Esophagus muscularis mucosa (tissue), 4 donors: ENCODE measurements around the gene PRPS1. TPM values are rescaled to one million over a fixed set of nuclear protein-coding genes. Genes with fewer than 3 reads are reported as not detected.

Source experiments
- DNase-seq: peaks from one replicate; pipeline ENCODE4 v3.0.0-alpha.2; 2017; ENCODE audit errors: extremely low spot score
- H3K27ac ChIP-seq, 4 donors: fragments of 200-600 bp; sonication (generic); replicated peaks in 1 of 4; 1 replicate in 3 of 4; 2 replicates in 1 of 4; pipeline ENCODE4 v1.5.1; 2016 to 2019; ENCODE audit warnings: mild to moderate bottlenecking in 1 of 4
- H3K27me3 ChIP-seq, 4 donors: fragments of 200-600 bp; sonication (generic); one replicate each; pipeline versions ENCODE4 v1.5.1 to v1.6.0; 2016 to 2019
- H3K36me3 ChIP-seq, 4 donors: fragments of 200-600 bp; sonication (generic); one replicate each; pipeline ENCODE4 v1.5.1; 2016 to 2019
- H3K4me1 ChIP-seq, 4 donors: fragments of 200-600 bp; sonication (generic); one replicate each; pipeline ENCODE4 v1.5.1; 2016 to 2019
- H3K4me3 ChIP-seq, 4 donors: fragments of 200-600 bp; sonication (generic); 1 replicate in 2 of 4; 2 replicates in 2 of 4; pipeline ENCODE4 v1.5.1; 2016 to 2019; ENCODE audit warnings: mild to moderate bottlenecking in 4 of 4, moderate library complexity in 1 of 4
- H3K9me3 ChIP-seq, 4 donors: fragments of 200-600 bp; sonication (generic); 1 replicate in 3 of 4; 2 replicates in 1 of 4; pipeline ENCODE4 v1.5.1; 2016 to 2019
- CTCF ChIP-seq, 3 experiments: fragments of 200-600 bp in 2 of 3; fragments of 450-650 bp in 1 of 3; sonication (generic) in 2 of 3; IDR thresholded peaks; one replicate each; pipeline ENCODE4 v1.5.1; 2017 to 2019; ENCODE audit warnings: antibody characterized with exemption in 3 of 3, mild to moderate bottlenecking in 2 of 3, moderate library complexity in 1 of 3
- EP300 ChIP-seq: sonication (generic); formaldehyde crosslinking; IDR thresholded peaks from one replicate; pipeline ENCODE4 v1.6.1; 2017; ENCODE audit warnings: antibody characterized with exemption
- POLR2A ChIP-seq: fragments of 450-650 bp; IDR thresholded peaks from one replicate; pipeline ENCODE4 v1.6.1; 2017; ENCODE audit warnings: antibody characterized with exemption, moderate library complexity, mild to moderate bottlenecking, low read depth
- POLR2AphosphoS5 ChIP-seq, 2 donors: sonication (generic); formaldehyde crosslinking; IDR thresholded peaks; one replicate each; pipeline ENCODE4 v1.6.1; 2017; ENCODE audit warnings: antibody characterized with exemption in 2 of 2
- WGBS: methylation state at CpG from one replicate; pipeline ENCODE4 v1.1.5; 2018; 5-methylcytosine and 5-hydroxymethylcytosine counted together
- intact Hi-C: fragments of 100-400 bp; cut with DNase I; formaldehyde crosslinking; loops from one replicate; pipeline ENCODE4 v1.15.1; 2023
- total RNA-seq, 4 donors: library from RNA; depleted of rRNA; stranded (reverse); fragments of >200 nt; gene quantifications; one replicate each; pipeline versions ENCODE4 v1.1.0 to v1.2.1, GENCODE V29; 2016

PRPS1 gene
- total RNA-seq, 4 donors from 2014 or later = 17.0 to 36.0 (median 23.4) TPM

DNA sequence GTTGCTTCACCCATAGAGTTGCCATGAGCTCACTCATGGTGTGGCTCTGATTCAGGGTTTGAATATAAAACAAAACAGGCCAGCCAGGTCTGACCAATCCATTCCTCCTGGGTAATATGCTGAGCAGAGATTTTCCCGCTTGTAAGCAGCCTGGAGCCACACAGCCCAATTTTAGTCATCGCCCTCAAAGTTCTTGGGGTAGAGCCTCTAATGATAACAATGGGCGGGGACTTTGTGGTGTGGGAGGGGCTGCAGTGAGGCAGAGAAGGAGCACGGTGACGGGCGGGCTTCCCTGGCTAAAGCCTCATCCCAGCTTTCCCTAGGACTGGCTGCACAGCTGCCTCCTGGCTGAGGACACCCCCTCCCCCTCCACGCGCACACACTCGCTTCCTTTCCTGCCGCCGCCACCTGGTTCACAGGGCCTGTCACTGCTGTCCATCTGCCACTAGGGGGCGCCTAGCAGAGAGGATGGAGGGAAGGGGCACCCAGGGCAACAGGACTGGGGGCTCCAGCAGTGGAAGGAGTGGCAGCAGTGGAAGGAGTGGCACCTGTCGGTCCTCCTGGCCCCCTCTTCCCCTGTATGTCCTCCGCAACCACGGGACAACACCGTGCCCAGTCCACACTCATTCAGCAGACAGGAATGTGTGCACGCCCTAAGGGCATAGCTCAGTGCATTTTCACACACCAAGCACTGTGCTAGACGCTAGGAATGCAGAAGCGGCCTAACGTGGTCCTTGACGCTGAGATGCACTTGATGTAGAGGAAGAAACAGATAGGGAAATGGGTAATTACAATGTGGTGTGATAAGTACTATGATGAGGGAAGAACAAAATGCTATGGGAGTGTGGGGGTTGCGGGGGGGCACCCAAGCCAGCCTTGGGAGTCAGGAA, 26.8 kb downstream of the PRPS1 start:
- WGBS = 35% methylated on average over 22 of the region's 22 CpGs
- Histone ChIP-seq H3K9me3 (no peaks in the 10 kb centered on the region), H3K27ac (peak overlapping the region in 3 of 4 donors; percentile 10 to 52 (median 28)), H3K36me3 (peaks cover 0 to 2% (median under 1%) of the 10 kb centered on the region in 4 donors), H3K4me3 (peak overlapping the region in 1 of 4 donors; percentile 16), H3K27me3 (no peaks in the 10 kb centered on the region), H3K4me1 (peaks cover 0 to 23% (median 16%) of the 10 kb centered on the region in 4 donors)
- peak; percentile 92 for DNase-seq
- TF ChIP-seq POLR2A = no peak
- TF ChIP-seq EP300 = no peak
- TF ChIP-seq POLR2AphosphoS5 (IDR thresholded peaks at IDR 0.05) = peak; percentile 23 to 33
- TF ChIP-seq CTCF (IDR thresholded peaks at IDR 0.05) = peak; percentile 54 to 73 (median 64)
- intact Hi-C loops = loop anchor here (5.0 kb wide), 1 partner anchor 237 kb away; no protein-coding TSS in a partner anchor

DNA sequence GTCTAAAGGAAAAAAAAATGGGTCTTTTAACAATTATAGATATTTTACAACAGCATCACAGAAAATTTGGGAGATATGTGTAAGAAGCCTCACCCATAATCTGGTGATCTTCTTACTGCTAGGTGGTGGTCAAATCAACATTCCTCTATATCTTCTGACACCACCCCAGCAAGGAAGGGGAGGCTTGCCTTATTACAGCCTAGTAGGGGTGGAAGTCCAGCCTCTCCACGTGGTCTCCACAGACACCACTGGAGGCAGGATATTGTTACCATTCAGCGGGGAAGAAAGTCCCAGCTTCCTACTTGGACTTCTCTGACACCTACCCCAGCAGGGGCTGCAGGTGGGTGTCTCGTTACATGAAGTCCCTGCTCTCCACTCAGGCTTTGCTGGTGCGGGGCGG, 28.7 kb downstream of the PRPS1 start:
- Histone ChIP-seq H3K27me3 (no peaks in the 10 kb centered on the region), H3K4me3 (no peak overlapping the region), H3K27ac (no peak overlapping the region), H3K4me1 (peaks cover 0 to 27% (median 16%) of the 10 kb centered on the region in 4 donors), H3K36me3 (no peaks in the 10 kb centered on the region), H3K9me3 (no peaks in the 10 kb centered on the region)
- intact Hi-C loops = loop anchor here (5.0 kb wide), 1 partner anchor 235 kb away; no protein-coding TSS in a partner anchor
- DNase-seq = no peak
- 62% methylated on average over 5 of the region's 5 CpGs for WGBS
- no peak for TF ChIP-seq CTCF (IDR thresholded peaks at IDR 0.05)
- no peak for TF ChIP-seq POLR2AphosphoS5 (IDR thresholded peaks at IDR 0.05)
- no peak for TF ChIP-seq POLR2A
- TF ChIP-seq EP300 = no peak

GRCh38 chrX:107658660-107659059, 30.4 kb downstream of the PRPS1 start:
- TF ChIP-seq POLR2AphosphoS5 (IDR thresholded peaks at IDR 0.05) (no peak), POLR2A (no peak), CTCF (IDR thresholded peaks at IDR 0.05) (no peak), EP300 (no peak)
- intact Hi-C loops = loop anchor here (5.0 kb wide), 1 partner anchor 234 kb away; no protein-coding TSS in a partner anchor
- H3K4me3 ChIP-seq = no peak overlapping the region
- H3K27me3 ChIP-seq = no peaks in the 10 kb centered on the region
- no peak overlapping the region for H3K27ac ChIP-seq
- no peaks in the 10 kb centered on the region for H3K9me3 ChIP-seq
- peaks cover 0 to 27% (median 16%) of the 10 kb centered on the region in 4 donors for H3K4me1 ChIP-seq
- WGBS = 79% methylated on average over 5 of the region's 5 CpGs
- no peak for DNase-seq
- peaks cover 0 to 2% (median 0%) of the 10 kb centered on the region in 4 donors for H3K36me3 ChIP-seq

GRCh38 chrX:107659286-107659685, 31.0 kb downstream of the PRPS1 start:
- Histone ChIP-seq H3K27me3 (no peaks in the 10 kb centered on the region), H3K4me3 (no peak overlapping the region), H3K36me3 (peaks cover 0 to 3% (median 0%) of the 10 kb centered on the region in 4 donors), H3K9me3 (no peaks in the 10 kb centered on the region), H3K4me1 (peaks cover 0 to 26% (median 14%) of the 10 kb centered on the region in 4 donors), H3K27ac (no peak overlapping the region)
- TF ChIP-seq POLR2A (no peak), CTCF (IDR thresholded peaks at IDR 0.05) (no peak), EP300 (no peak), POLR2AphosphoS5 (IDR thresholded peaks at IDR 0.05) (no peak)
- WGBS = 57% methylated on average over 3 of the region's 4 CpGs
- intact Hi-C loops = loop anchor here (5.0 kb wide), 1 partner anchor 233 kb away; no protein-coding TSS in a partner anchor
- no peak for DNase-seq
